GM21528 (cell line): Measurements from ENCODE around the gene RIN2.
"Not testable (repeated sequence)": the region's sequence is repeated elsewhere in the genome, so short reads cannot be mapped to it uniquely, and the experiment has no call there.

Experiments used
- ATAC-seq: cut with Tn5 transposase; IDR thresholded peaks from one replicate; pipeline ENCODE4 v1.9.1; 2021; ENCODE audit warnings: mild to moderate bottlenecking, moderate library complexity; ENCODE audit not compliant: unreplicated experiment, low FRiP score

The RIN2 gene

GRCh38 chr20:19785173-19785982, 27.3 kb downstream of the RIN2 start:
- no peak for ATAC-seq

GRCh38 chr20:19785983-19786285, 27.9 kb downstream of the RIN2 start:
- no peak for ATAC-seq

GRCh38 chr20:19786311-19786710, 28.3 kb downstream of the RIN2 start:
- ATAC-seq: no peak

GRCh38 chr20:19787366-19787765, 29.3 kb downstream of the RIN2 start:
- no peak for ATAC-seq

GRCh38 chr20:19789009-19789408, 31.0 kb downstream of the RIN2 start:
- no peak for ATAC-seq

GRCh38 chr20:19789446-19789845, 31.4 kb downstream of the RIN2 start:
- no peak for ATAC-seq

GRCh38 chr20:19791887-19792286, 33.8 kb downstream of the RIN2 start:
- ATAC-seq: no peak

GRCh38 chr20:19793716-19794115, 35.7 kb downstream of the RIN2 start:
- no peak for ATAC-seq

- ATAC-seq: no peak
Measured at GRCh38 chr20:19794941-19795340, 36.9 kb downstream of the RIN2 start.

GRCh38 chr20:19799325-19799724, 41.3 kb downstream of the RIN2 start:
- no peak for ATAC-seq

- no peak for ATAC-seq
Measured at GRCh38 chr20:19802099-19802491, 44.0 kb downstream of the RIN2 start.

GRCh38 chr20:19802492-19803158, 44.6 kb downstream of the RIN2 start:
- ATAC-seq: no peak

- not testable (repeated sequence) for ATAC-seq
Measured at GRCh38 chr20:19806276-19806675, 48.2 kb downstream of the RIN2 start.

GRCh38 chr20:19806806-19807190, 48.7 kb downstream of the RIN2 start:
- no peak for ATAC-seq

- ATAC-seq: no peak
Measured at GRCh38 chr20:19807191-19807945, 49.3 kb downstream of the RIN2 start.
